Keratinocyte (primary cell): Measurements from ENCODE around the gene BUB1. TPM values are rescaled to one million over a fixed set of nuclear protein-coding genes. Genes with fewer than 3 reads are reported as not detected.
"Not testable (repeated sequence)": the region's sequence is repeated elsewhere in the genome, so short reads cannot be mapped to it uniquely, and the experiment has no call there.

Experiments
- DNase-seq: peaks from one replicate; pipeline ENCODE4 v3.0.0-alpha.2; 2011; ENCODE audit warnings: low read depth, missing footprints, low spot score
- FAIRE-seq: peaks from 2 replicates; lab custom pipeline; 2011; peaks lifted over from hg19 to GRCh38; lab: Jason Lieb, UNC
- H2AFZ ChIP-seq: 2 replicates; pipeline ENCODE4 v1.6.0; 2012; ENCODE audit warnings: low read length, control low read depth, inconsistent platforms; ENCODE audit not compliant: control insufficient read depth
- H3K27ac ChIP-seq: 2 replicates; pipeline ENCODE4 v1.5.1; 2011; ENCODE audit warnings: low read length; ENCODE audit not compliant: control insufficient read depth, insufficient read depth
- H3K27me3 ChIP-seq: 3 replicates; pipeline ENCODE4 v1.6.0; 2011; ENCODE audit warnings: low read length; ENCODE audit not compliant: control insufficient read depth, insufficient read depth; ENCODE audit errors: extremely low read depth
- H3K36me3 ChIP-seq, 2 experiments: 2 replicates in 1 of 2; 3 replicates in 1 of 2; pipeline ENCODE4 v1.5.1; 2011; ENCODE audit warnings: low read length in 2 of 2, mild to moderate bottlenecking in 1 of 2; ENCODE audit not compliant: control insufficient read depth in 2 of 2, insufficient read depth in 2 of 2; ENCODE audit errors: extremely low read depth in 1 of 2
- H3K4me1 ChIP-seq: 3 replicates; pipeline ENCODE4 v1.5.1; 2011; ENCODE audit warnings: low read length; ENCODE audit not compliant: control insufficient read depth, insufficient read depth; ENCODE audit errors: extremely low read depth
- H3K4me2 ChIP-seq: 3 replicates; pipeline ENCODE4 v1.6.0; 2011; ENCODE audit warnings: low read depth, low read length; ENCODE audit not compliant: control insufficient read depth, insufficient read depth; ENCODE audit errors: extremely low read depth
- H3K4me3 ChIP-seq, 3 experiments: fragments of 200-600 bp in 1 of 3; sonication (generic) in 1 of 3; 2 replicates in 2 of 3; 3 replicates in 1 of 3; pipeline ENCODE4 v1.5.1; 2011 to 2016; ENCODE audit warnings: low read length in 3 of 3, mild to moderate bottlenecking in 3 of 3, control low read depth in 2 of 3, inconsistent platforms in 1 of 3, low read depth in 1 of 3, mixed read lengths in 1 of 3, mixed run types in 1 of 3, moderate library complexity in 1 of 3; ENCODE audit not compliant: control insufficient read depth in 2 of 3, insufficient read depth in 2 of 3; ENCODE audit errors: extremely low read depth in 1 of 3
- H3K79me2 ChIP-seq: 2 replicates; pipeline ENCODE4 v1.6.0; 2012; ENCODE audit warnings: low read length; ENCODE audit not compliant: control insufficient read depth, insufficient read depth
- H3K9ac ChIP-seq: 3 replicates; pipeline ENCODE4 v1.6.0; 2011; ENCODE audit warnings: low read length; ENCODE audit not compliant: control insufficient read depth, insufficient read depth; ENCODE audit errors: extremely low read depth
- H3K9me1 ChIP-seq: 3 replicates; pipeline ENCODE4 v1.6.0; 2011; ENCODE audit warnings: low read length; ENCODE audit not compliant: control insufficient read depth, insufficient read depth; ENCODE audit errors: extremely low read depth
- H3K9me3 ChIP-seq: 2 replicates; pipeline ENCODE4 v1.5.1; 2012; ENCODE audit warnings: low read depth, low read length; ENCODE audit not compliant: control insufficient read depth
- H4K20me1 ChIP-seq: 3 replicates; pipeline ENCODE4 v1.6.0; 2011; ENCODE audit warnings: low read length; ENCODE audit not compliant: control insufficient read depth, insufficient read depth; ENCODE audit errors: extremely low read depth
- dilution Hi-C: fragments of 300-500 bp; cut with MboI; formaldehyde crosslinking; loops from one replicate; pipeline ENCODE4 v1.7.0; 2020; ENCODE audit warnings: low sequenced_read_pairs; ENCODE audit not compliant: extremely low pct_ligation_motif_present
- polyA plus RNA-seq, 5 experiments: library from polyadenylated mRNA; depleted of rRNA in 3 of 5; stranded (reverse) in 3 of 5; stranded (forward) in 1 of 5; unstranded in 1 of 5; fragments of >200 nt; gene quantifications; 1 replicate in 1 of 5; 2 replicates in 3 of 5; 3 replicates in 1 of 5; pipeline versions ENCODE4 v1.2.1 to v1.2.3, GENCODE V29; 2011 to 2012; ENCODE audit warnings: missing spikeins in 2 of 5, low read depth in 1 of 5, low replicate concordance in 1 of 5

BUB1 gene
- polyA plus RNA-seq, 1 donor (not counting 4 experiments of a cell fraction or from before 2014, with no cell fraction given): 24.7 TPM

- dilution Hi-C loops, H3K9ac ChIP-seq, H3K79me2 ChIP-seq, FAIRE-seq, H2AFZ ChIP-seq, H3K4me3 ChIP-seq, H3K27ac ChIP-seq, DNase-seq, H3K9me3 ChIP-seq, H4K20me1 ChIP-seq, H3K9me1 ChIP-seq, H3K36me3 ChIP-seq, H3K27me3 ChIP-seq, H3K4me1 ChIP-seq, H3K4me2 ChIP-seq: not testable (repeated sequence)
Measured at GRCh38 chr2:110608788-110609502, 68.9 kb downstream of the BUB1 start.

- H3K4me1 ChIP-seq, H3K4me2 ChIP-seq, FAIRE-seq, H3K79me2 ChIP-seq, H3K27me3 ChIP-seq, H3K36me3 ChIP-seq, DNase-seq, H3K9me1 ChIP-seq, H3K4me3 ChIP-seq, H3K9ac ChIP-seq, H2AFZ ChIP-seq, H3K9me3 ChIP-seq, H3K27ac ChIP-seq, dilution Hi-C loops, H4K20me1 ChIP-seq: not testable (repeated sequence)
Measured at GRCh38 chr2:110605057-110605456, 72.8 kb downstream of the BUB1 start.

GRCh38 chr2:110603917-110604591, 73.8 kb downstream of the BUB1 start:
- H3K4me2 ChIP-seq, H3K9me1 ChIP-seq, H3K4me3 ChIP-seq, H3K79me2 ChIP-seq, H3K27ac ChIP-seq, DNase-seq, H2AFZ ChIP-seq, FAIRE-seq, H3K9ac ChIP-seq, H3K9me3 ChIP-seq, H3K36me3 ChIP-seq, dilution Hi-C loops, H3K4me1 ChIP-seq, H3K27me3 ChIP-seq, H4K20me1 ChIP-seq: not testable (repeated sequence)

GRCh38 chr2:110602139-110602538, 75.7 kb downstream of the BUB1 start:
- H3K4me1 ChIP-seq, H3K36me3 ChIP-seq, H3K4me2 ChIP-seq, H3K9ac ChIP-seq, H3K4me3 ChIP-seq, FAIRE-seq, H3K79me2 ChIP-seq, H3K27ac ChIP-seq, H3K27me3 ChIP-seq, H3K9me1 ChIP-seq, H2AFZ ChIP-seq, H4K20me1 ChIP-seq, dilution Hi-C loops, H3K9me3 ChIP-seq, DNase-seq: not testable (repeated sequence)

- H3K36me3 ChIP-seq, H3K4me2 ChIP-seq, DNase-seq, H3K4me1 ChIP-seq, FAIRE-seq, H4K20me1 ChIP-seq, dilution Hi-C loops, H3K9me3 ChIP-seq, H3K9me1 ChIP-seq, H3K4me3 ChIP-seq, H3K79me2 ChIP-seq, H3K27me3 ChIP-seq, H3K27ac ChIP-seq, H2AFZ ChIP-seq, H3K9ac ChIP-seq: not testable (repeated sequence)
Measured at GRCh38 chr2:110591973-110592372, 85.9 kb downstream of the BUB1 start.
